H1 (cell line): ENCODE measurements around the gene FKBP1A. TPM values are rescaled to one million over a fixed set of nuclear protein-coding genes. Genes with fewer than 3 reads are reported as not detected.
A peak's percentile ranks its signal among the peaks of the same experiment; 100 is the strongest.

Experiments
- CTCF ChIA-PET: fragments of 300-600 bp; sonication (Branson Sonifier 250); formaldehyde crosslinking; loops from one replicate; lab custom pipeline; 2021; ENCODE audit not compliant: partially characterized antibody; lab: Charles Lee
- POLR2A ChIA-PET: fragments of 300-600 bp; sonication (Branson Sonifier 250); formaldehyde crosslinking; loops from one replicate; lab custom pipeline; 2021; ENCODE audit warnings: inconsistent platforms; ENCODE audit not compliant: partially characterized antibody; lab: Charles Lee
- DNase-seq, 2 experiments: peaks; one replicate each; pipeline versions ENCODE4 v3.0.0 to v3.0.0-alpha.2; 2010 to 2022; ENCODE audit warnings: low spot score in 2 of 2, low read depth in 1 of 2, mixed read lengths in 1 of 2
- FAIRE-seq: peaks from 2 replicates; lab custom pipeline; 2011; peaks lifted over from hg19 to GRCh38; lab: Jason Lieb, UNC
- H2AFZ ChIP-seq: 2 replicates; pipeline ENCODE4 v1.8.1; 2012; ENCODE audit warnings: low read length, inconsistent platforms
- H2AK5ac ChIP-seq: 2 replicates; pipeline ENCODE4 v1.6.1; 2013; ENCODE audit warnings: low read depth, low read length
- H2BK120ac ChIP-seq: replicated peaks from 2 replicates; pipeline ENCODE3; 2013; ENCODE audit warnings: low read depth, low read length, inconsistent platforms
- H2BK12ac ChIP-seq: 2 replicates; pipeline ENCODE4 v1.6.1; 2013; ENCODE audit warnings: low read depth, low read length
- H2BK15ac ChIP-seq: 2 replicates; pipeline ENCODE4 v1.6.1; 2013; ENCODE audit warnings: low read length
- H2BK20ac ChIP-seq: 2 replicates; pipeline ENCODE4 v1.6.1; 2013; ENCODE audit warnings: low read length
- H2BK5ac ChIP-seq: 2 replicates; pipeline ENCODE4 v1.6.1; 2013; ENCODE audit warnings: low read depth, low read length
- H3K14ac ChIP-seq: 2 replicates; pipeline ENCODE4 v1.6.1; 2013; ENCODE audit warnings: inconsistent platforms; ENCODE audit not compliant: insufficient read length
- H3K18ac ChIP-seq: 2 replicates; pipeline ENCODE4 v1.6.1; 2013; ENCODE audit warnings: low read length; ENCODE audit errors: extremely low read depth
- H3K23ac ChIP-seq: 2 replicates; pipeline ENCODE4 v1.6.1; 2013; ENCODE audit warnings: inconsistent platforms; ENCODE audit not compliant: insufficient read length
- H3K23me2 ChIP-seq: 2 replicates; pipeline ENCODE4 v1.6.1; 2013; ENCODE audit warnings: low read depth, low read length
- H3K27ac ChIP-seq: 2 replicates; pipeline ENCODE4 v1.6.1; 2011; ENCODE audit warnings: low read depth, low read length, inconsistent platforms
- H3K27me3 ChIP-seq, 4 experiments: replicated peaks in 1 of 4; 1 replicate in 1 of 4; 2 replicates in 3 of 4; pipeline versions ENCODE4 v1.6.1 to v1.8.1; 2011 to 2013; ENCODE audit warnings: low read length in 3 of 4, mild to moderate bottlenecking in 3 of 4, inconsistent platforms in 2 of 4, mixed read lengths in 2 of 4, moderate library complexity in 1 of 4; ENCODE audit not compliant: control insufficient read depth in 3 of 4, insufficient read depth in 3 of 4; ENCODE audit errors: extremely low read depth in 1 of 4
- H3K36me3 ChIP-seq, 4 experiments: 2 replicates each; pipeline versions ENCODE4 v1.6.1 to v1.8.1; 2011 to 2013; ENCODE audit warnings: mild to moderate bottlenecking in 4 of 4, low read length in 3 of 4, moderate library complexity in 2 of 4, control low read depth in 1 of 4, inconsistent platforms in 1 of 4; ENCODE audit not compliant: insufficient read depth in 4 of 4, control insufficient read depth in 2 of 4
- H3K4ac ChIP-seq: replicated peaks from 2 replicates; pipeline ENCODE3; 2013; ENCODE audit warnings: low read length, low read depth, mixed read lengths, inconsistent platforms; ENCODE audit not compliant: insufficient read length
- H3K4me1 ChIP-seq, 4 experiments: replicated peaks in 1 of 4; 1 replicate in 1 of 4; 2 replicates in 3 of 4; pipeline versions ENCODE4 v1.6.1 to v1.8.1; 2011 to 2013; ENCODE audit warnings: low read length in 3 of 4, inconsistent platforms in 2 of 4, mixed read lengths in 1 of 4; ENCODE audit not compliant: insufficient read depth in 4 of 4, control insufficient read depth in 3 of 4
- H3K4me2 ChIP-seq, 2 experiments: 2 replicates each; pipeline versions ENCODE4 v1.6.1 to v1.8.1; 2011 to 2013; ENCODE audit warnings: low read depth in 2 of 2, low read length in 2 of 2, control low read depth in 1 of 2, inconsistent platforms in 1 of 2, mild to moderate bottlenecking in 1 of 2; ENCODE audit not compliant: insufficient read depth in 1 of 2
- H3K4me3 ChIP-seq, 4 experiments: fragments of 200-600, 300-600 bp in 1 of 4; sonication (generic), shearing (Covaris generic), sonication (Bioruptor Twin) in 1 of 4; 2 replicates each; pipeline versions ENCODE4 v1.5.1 to v1.8.1; 2011 to 2016; ENCODE audit warnings: low read length in 4 of 4, low read depth in 3 of 4, control low read depth in 2 of 4, inconsistent platforms in 2 of 4, mild to moderate bottlenecking in 2 of 4, mixed read lengths in 1 of 4, moderate library complexity in 1 of 4; ENCODE audit not compliant: insufficient read depth in 2 of 4; ENCODE audit errors: extremely low read depth in 1 of 4
- H3K56ac ChIP-seq: replicated peaks from 2 replicates; pipeline ENCODE3; 2013; ENCODE audit warnings: low read depth, mild to moderate bottlenecking, mixed read lengths, low read length, inconsistent platforms; ENCODE audit not compliant: insufficient read length
- H3K79me1 ChIP-seq: 2 replicates; pipeline ENCODE4 v1.6.1; 2013; ENCODE audit warnings: low read depth, low read length, control low read depth
- H3K79me2 ChIP-seq, 2 experiments: 2 replicates each; pipeline versions ENCODE4 v1.6.1 to v1.8.1; 2012 to 2013; ENCODE audit warnings: low read length in 2 of 2, mild to moderate bottlenecking in 2 of 2, inconsistent platforms in 1 of 2; ENCODE audit not compliant: insufficient read depth in 2 of 2, control insufficient read depth in 1 of 2
- H3K9ac ChIP-seq, 4 experiments: replicated peaks in 1 of 4; 1 replicate in 1 of 4; 2 replicates in 3 of 4; pipeline versions ENCODE4 v1.6.1 to v1.8.1; 2011 to 2013; ENCODE audit warnings: low read depth in 3 of 4, low read length in 3 of 4, control low read depth in 2 of 4, mild to moderate bottlenecking in 2 of 4, moderate library complexity in 2 of 4, inconsistent platforms in 1 of 4; ENCODE audit errors: extremely low read depth in 1 of 4
- H3K9me3 ChIP-seq, 2 experiments: 2 replicates each; pipeline versions ENCODE4 v1.6.1 to v1.8.1; 2012 to 2013; ENCODE audit warnings: mild to moderate bottlenecking in 2 of 2, moderate library complexity in 2 of 2, control low read depth in 1 of 2, inconsistent platforms in 1 of 2, low read depth in 1 of 2, low read length in 1 of 2, mixed read lengths in 1 of 2; ENCODE audit not compliant: insufficient read depth in 2 of 2
- H4K20me1 ChIP-seq, 2 experiments: replicated peaks in 1 of 2; 2 replicates each; pipeline versions ENCODE3 to v1.8.1; 2011 to 2013; ENCODE audit warnings: inconsistent platforms in 2 of 2, low read length in 2 of 2, mild to moderate bottlenecking in 1 of 2; ENCODE audit not compliant: insufficient read depth in 2 of 2, control insufficient read depth in 1 of 2
- H4K5ac ChIP-seq: 2 replicates; pipeline ENCODE4 v1.6.1; 2013; ENCODE audit warnings: low read length, low read depth, mixed read lengths, inconsistent platforms; ENCODE audit not compliant: insufficient read length
- H4K8ac ChIP-seq: 2 replicates; pipeline ENCODE4 v1.8.0; 2013; ENCODE audit warnings: mild to moderate bottlenecking, moderate library complexity, low read length, inconsistent platforms; ENCODE audit not compliant: insufficient read depth; ENCODE audit errors: extremely low read depth
- H4K91ac ChIP-seq: replicated peaks from 2 replicates; pipeline ENCODE3; 2013; ENCODE audit warnings: low read length, mixed read lengths, inconsistent platforms; ENCODE audit not compliant: insufficient read length
- ATF2 ChIP-seq: IDR thresholded peaks from 2 replicates; pipeline ENCODE4 v1.6.1; 2012; ENCODE audit warnings: low read length, inconsistent platforms
- CBX5 ChIP-seq: fragments of 300-800, 300-1000 bp; sonication (generic); IDR thresholded peaks from 2 replicates; pipeline ENCODE4 v1.7.1; 2016; ENCODE audit warnings: antibody characterized with exemption, low read length, low read depth
- EP300 ChIP-seq, 2 experiments: IDR thresholded peaks; 1 replicate in 1 of 2; 2 replicates in 1 of 2; pipeline ENCODE4 v1.6.1; 2011 to 2012; ENCODE audit warnings: low read depth in 2 of 2, low read length in 2 of 2, mild to moderate bottlenecking in 2 of 2, borderline replicate concordance in 1 of 2, inconsistent platforms in 1 of 2, moderate library complexity in 1 of 2
- EZH2 ChIP-seq: fragments of 200-600 bp; sonication (generic); IDR thresholded peaks from 2 replicates; pipeline ENCODE4 v1.7.1; 2012; ENCODE audit warnings: low read depth, mild to moderate bottlenecking, moderate library complexity, low read length, inconsistent platforms; ENCODE audit not compliant: severe bottlenecking
- MAX ChIP-seq: IDR thresholded peaks from 2 replicates; pipeline ENCODE4 v1.6.1; 2012; ENCODE audit warnings: inconsistent platforms
- POLR2A ChIP-seq, 2 experiments: IDR thresholded peaks; 1 replicate in 1 of 2; 2 replicates in 1 of 2; pipeline ENCODE4 v1.6.1; 2011; ENCODE audit warnings: low read depth in 2 of 2, low read length in 2 of 2, mild to moderate bottlenecking in 2 of 2; ENCODE audit errors: control extremely low read depth in 1 of 2
- RNF2 ChIP-seq: fragments of 200-900, 300-1000 bp; sonication (generic); IDR thresholded peaks from 2 replicates; pipeline ENCODE4 v1.7.1; 2016; ENCODE audit warnings: borderline replicate concordance, low read depth, mild to moderate bottlenecking, antibody characterized with exemption, low read length; ENCODE audit not compliant: poor library complexity, severe bottlenecking; ENCODE audit errors: missing control alignments
- SIRT6 ChIP-seq: IDR thresholded peaks from one replicate; pipeline ENCODE4 v1.7.1; 2012; ENCODE audit warnings: low read length, inconsistent platforms
- SP1 ChIP-seq: IDR thresholded peaks from 2 replicates; pipeline ENCODE4 v1.6.1; 2011; ENCODE audit warnings: low read depth, low read length
- TBP ChIP-seq: IDR thresholded peaks from 2 replicates; pipeline ENCODE4 v1.6.1; 2011; ENCODE audit warnings: low read depth, low read length, improper control_type of control experiment
- WGBS, 2 experiments: shearing (Covaris generic) in 1 of 2; methylation state at CpG; one replicate each; pipeline versions ENCODE4 v1.1.6 to v1.1.7; 2013 to 2015; ENCODE audit warnings: low lambda C conversion rate in 2 of 2, mixed read lengths in 2 of 2, inconsistent platforms in 1 of 2, low coverage in 1 of 2, missing lambda C conversion rate in 1 of 2; ENCODE audit not compliant: insufficient replicate concordance in 2 of 2, insufficient coverage in 1 of 2, insufficient read length in 1 of 2; ENCODE audit errors: extremely low coverage in 1 of 2, missing lambda C conversion rate in 1 of 2; 5-methylcytosine and 5-hydroxymethylcytosine counted together
- polyA plus RNA-seq, 7 experiments: library from polyadenylated mRNA; depleted of rRNA in 3 of 7; stranded (reverse) in 5 of 7; unstranded in 2 of 7; fragments of >200 nt in 5 of 7; fragments of 200-250 nt in 2 of 7; gene quantifications; 1 replicate in 5 of 7; 2 replicates in 1 of 7; 4 replicates in 1 of 7; pipeline versions ENCODE4 v1.2.1 to v1.2.3, GENCODE V29; 2011 to 2013; ENCODE audit warnings: missing spikeins in 2 of 7, mixed read lengths in 2 of 7
- total RNA-seq: library from RNA; stranded (reverse); fragmentation: NEBNext Ultra II Directional; extraction: Animal tissue kit (Norgen Biotek cat#: 25700); gene quantifications from 2 replicates; pipeline ENCODE4 v1.2.1, GENCODE V29; 2021

Gene FKBP1A
- total and polyA plus RNA-seq, 2 of the 8 experiments (the other 6 are each of a cell fraction or from before 2014, with no cell fraction given) = 250 to 685 TPM

- 80% methylated on average over 8 of the region's 8 CpGs; no CpG with 5 or more reads in 1 of the 2 experiments for WGBS, 2 experiments
- ChIA-PET CTCF (interaction anchor here (0.6 to 2.7 kb wide), 3 partner anchors 16 to 46 kb away, joined by 3 to 5 read pairs (median 3); no protein-coding TSS in a partner anchor), POLR2A (interaction anchor here (1.1 to 2.4 kb wide), 2 partner anchors 12 to 50 kb away, joined by 3 to 6 read pairs; no protein-coding TSS in a partner anchor)
- H3K56ac ChIP-seq = no peak overlapping the region
- no peak overlapping the region for H2BK120ac ChIP-seq
- peaks cover 0 to 17% (median 2%) of the 10 kb centered on the region in 4 experiments; a peak in 4 of 7 replicates for H3K4me1 ChIP-seq
- H2BK5ac ChIP-seq = no peak overlapping the region
- H3K18ac ChIP-seq = no peak overlapping the region
- H3K4me2 ChIP-seq = 0 out of 4 replicates have a peak overlapping the region, but pooled peaks of 1 of the 2 experiments have one; percentile 23
- no peaks in the 10 kb centered on the region for H3K27me3 ChIP-seq
- no peak overlapping the region for H2BK12ac ChIP-seq
- no peak overlapping the region for H4K8ac ChIP-seq
- FAIRE-seq (no peak), DNase-seq (peak in 1 of 2 experiments; percentile 40)
- no peak overlapping the region for H4K5ac ChIP-seq
- H3K23ac ChIP-seq = no peak overlapping the region
- H3K4me3 ChIP-seq = no peak overlapping the region
- H2AK5ac ChIP-seq = no peak overlapping the region
- no peaks in the 10 kb centered on the region for H3K23me2 ChIP-seq
- peaks cover 22% of the 10 kb centered on the region for H3K79me1 ChIP-seq
- H3K27ac ChIP-seq = no peak overlapping the region
- no peak overlapping the region for H3K4ac ChIP-seq
- H2AFZ ChIP-seq = no peak overlapping the region
- peaks cover 13 to 67% of the 10 kb centered on the region in 2 experiments for H3K79me2 ChIP-seq
- no peak overlapping the region for H3K9ac ChIP-seq
- H3K9me3 ChIP-seq = no peaks in the 10 kb centered on the region
- H4K91ac ChIP-seq = no peak overlapping the region
- H4K20me1 ChIP-seq = peaks cover 17 to 53% of the 10 kb centered on the region in 2 experiments
- no peak overlapping the region for H2BK20ac ChIP-seq
- H3K36me3 ChIP-seq = peaks cover 6 to 33% (median 18%) of the 10 kb centered on the region in 4 experiments
- no peak overlapping the region for H2BK15ac ChIP-seq
- no peak overlapping the region for H3K14ac ChIP-seq
- TF ChIP-seq CBX5 (no peak), SP1 (no peak), RNF2 (no peak), EP300 (IDR thresholded peaks at IDR 0.05; ENCODE audit: borderline replicate concordance in 1 of 2, low read depth in 2 of 2, low read length in 2 of 2) (no peak), SIRT6 (no peak), EZH2 (no peak), MAX (no peak), POLR2A (IDR thresholded peaks at IDR 0.05; ENCODE audit: control extremely low read depth in 1 of 2, low read depth in 2 of 2, low read length in 2 of 2) (no peak), ATF2 (no peak), TBP (no peak)
Measured at GRCh38 chr20:1375515-1375914, 17.3 kb downstream of the FKBP1A start.
